ENCODE results near the gene USP8.

DNA sequence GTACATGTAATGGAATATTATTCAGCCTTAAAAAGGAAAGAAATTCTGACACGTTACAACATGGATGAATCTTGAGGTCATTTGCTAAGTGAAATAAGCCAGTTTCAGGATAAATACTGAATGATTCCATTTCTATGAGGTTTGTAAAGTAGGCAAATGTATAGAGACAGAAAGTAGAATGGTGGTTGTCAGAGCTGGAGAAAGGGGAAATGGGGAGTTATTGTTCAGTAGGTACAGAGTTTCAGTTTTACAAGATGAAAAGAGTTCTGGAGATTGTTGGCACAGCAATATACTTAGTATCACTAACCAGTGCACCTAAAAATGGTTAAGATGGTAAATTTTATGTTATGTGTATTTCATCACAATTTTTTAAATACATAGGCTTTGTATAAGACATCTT is 60.6 kb downstream of the USP8 start:
- no peak for TF ChIP-seq POLR2A (IDR thresholded peaks at IDR 0.05)
- TF ChIP-seq, protein P1, sequence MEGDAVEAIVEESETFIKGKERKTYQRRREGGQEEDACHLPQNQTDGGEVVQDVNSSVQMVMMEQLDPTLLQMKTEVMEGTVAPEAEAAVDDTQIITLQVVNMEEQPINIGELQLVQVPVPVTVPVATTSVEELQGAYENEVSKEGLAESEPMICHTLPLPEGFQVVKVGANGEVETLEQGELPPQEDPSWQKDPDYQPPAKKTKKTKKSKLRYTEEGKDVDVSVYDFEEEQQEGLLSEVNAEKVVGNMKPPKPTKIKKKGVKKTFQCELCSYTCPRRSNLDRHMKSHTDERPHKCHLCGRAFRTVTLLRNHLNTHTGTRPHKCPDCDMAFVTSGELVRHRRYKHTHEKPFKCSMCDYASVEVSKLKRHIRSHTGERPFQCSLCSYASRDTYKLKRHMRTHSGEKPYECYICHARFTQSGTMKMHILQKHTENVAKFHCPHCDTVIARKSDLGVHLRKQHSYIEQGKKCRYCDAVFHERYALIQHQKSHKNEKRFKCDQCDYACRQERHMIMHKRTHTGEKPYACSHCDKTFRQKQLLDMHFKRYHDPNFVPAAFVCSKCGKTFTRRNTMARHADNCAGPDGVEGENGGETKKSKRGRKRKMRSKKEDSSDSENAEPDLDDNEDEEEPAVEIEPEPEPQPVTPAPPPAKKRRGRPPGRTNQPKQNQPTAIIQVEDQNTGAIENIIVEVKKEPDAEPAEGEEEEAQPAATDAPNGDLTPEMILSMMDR (IDR thresholded peaks at IDR 0.05) = no peak

Measured in ovary (tissue), 3 donors.